HEK293T (cell line): ENCODE results near the gene LAMA1.

ENCODE experiments used
- ARNT ChIP-seq: fragments of 450-650 bp; IDR thresholded peaks from 2 replicates; pipeline ENCODE4 v1.6.1; 2017; ENCODE audit warnings: mild to moderate bottlenecking
- BHLHE40 ChIP-seq: fragments of 450-650 bp; IDR thresholded peaks from 2 replicates; pipeline ENCODE4 v1.6.1; 2016; ENCODE audit warnings: mild to moderate bottlenecking, moderate library complexity, borderline replicate concordance
- CTBP1 ChIP-seq: fragments of 450-650 bp; IDR thresholded peaks from 2 replicates; pipeline ENCODE4 v1.6.1; 2016; ENCODE audit warnings: borderline replicate concordance
- FOXK2 ChIP-seq: fragments of 450-650 bp; IDR thresholded peaks from 2 replicates; pipeline ENCODE4 v1.6.1; 2016; ENCODE audit warnings: mild to moderate bottlenecking
- SUZ12 ChIP-seq: fragments of 450-650 bp; IDR thresholded peaks from 2 replicates; pipeline ENCODE4 v1.6.1; 2016; ENCODE audit warnings: mild to moderate bottlenecking
- TARDBP ChIP-seq: fragments of 450-650 bp; IDR thresholded peaks from 2 replicates; pipeline ENCODE4 v1.6.1; 2016
- ZNF384 ChIP-seq: fragments of 450-650 bp; IDR thresholded peaks from 2 replicates; pipeline ENCODE4 v1.6.1; 2016

DNA sequence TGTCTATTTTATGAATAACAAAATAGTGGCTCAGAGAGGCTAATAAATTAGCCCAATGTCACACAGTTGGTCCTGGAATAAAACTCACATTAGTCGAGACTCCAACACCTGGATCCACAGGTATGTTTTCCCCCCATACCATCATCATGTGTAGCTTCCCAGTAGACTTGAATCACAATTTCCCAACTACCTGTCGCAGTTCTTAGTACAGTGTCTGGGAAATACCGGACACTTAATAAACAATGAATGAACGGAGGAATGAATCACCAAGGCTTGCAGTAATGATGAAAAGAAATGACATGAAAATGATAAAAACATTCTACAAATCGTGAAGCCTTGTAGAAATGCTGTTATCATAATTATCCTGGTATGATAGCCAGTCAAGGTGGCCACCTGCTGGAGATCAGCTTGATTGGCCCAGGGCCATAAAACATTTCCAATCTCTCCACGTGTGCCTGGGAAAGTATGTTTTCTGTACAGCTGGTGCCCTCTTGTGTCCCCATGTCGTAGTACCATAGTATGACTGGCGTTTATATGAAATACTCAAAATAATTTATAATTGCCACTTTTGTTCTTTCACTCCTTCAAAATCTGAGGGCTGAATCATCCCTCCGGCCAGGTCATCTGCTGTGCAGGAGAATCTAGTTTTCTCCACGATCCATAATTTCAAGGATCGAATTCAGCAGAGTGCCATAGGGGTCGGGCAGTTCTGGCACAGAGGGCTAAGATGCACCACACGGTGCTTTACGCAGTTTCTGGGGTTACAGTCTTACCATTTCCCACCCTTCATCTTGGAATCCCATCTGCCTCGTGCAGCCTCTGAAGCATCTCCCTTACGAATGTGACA, 95.4 kb downstream of the LAMA1 start:
- TF ChIP-seq ZNF384 (no peak), FOXK2 (no peak), ARNT (no peak), TARDBP (no peak), CTBP1 (no peak), SUZ12 (no peak), BHLHE40 (no peak)
